Stimulated activated CD4-positive, alpha-beta T cell treated with anti-CD3 and anti-CD28 coated beads, Interleukin-4, amount 100 ng/mL, for 24 hours (primary cell): ENCODE data around the gene LDHAL6B.

ENCODE experiments used
- DNase-seq: peaks from one replicate; pipeline ENCODE4 v3.0.0-alpha.2; 2020

The LDHAL6B gene

GRCh38 chr15:59255680-59256336 is 49.2 kb downstream of the LDHAL6B start:
- DNase-seq, result peak; percentile 46

GRCh38 chr15:59256482-59256881 is 49.8 kb downstream of the LDHAL6B start:
- DNase-seq, result no peak

GRCh38 chr15:59257140-59257539 is 50.5 kb downstream of the LDHAL6B start:
- DNase-seq, result no peak
